GM12872 (cell line): ENCODE results near the gene POU2F1.

Experiments
- CTCF ChIP-seq: IDR thresholded peaks from 3 replicates; pipeline ENCODE4 v1.5.1; 2011; ENCODE audit warnings: low read depth, mild to moderate bottlenecking, low read length, moderate library complexity; ENCODE audit not compliant: insufficient read depth

The POU2F1 gene

GRCh38 chr1:167465743-167466142 lies 245.1 kb downstream of the POU2F1 start:
- TF ChIP-seq CTCF, result no peak

- no peak for TF ChIP-seq CTCF
Measured at GRCh38 chr1:167467126-167467710, 246.5 kb downstream of the POU2F1 start.

- no peak for TF ChIP-seq CTCF
Measured at GRCh38 chr1:167467752-167468151, 247.1 kb downstream of the POU2F1 start.

- no peak for TF ChIP-seq CTCF
Measured at GRCh38 chr1:167469280-167469965, 248.7 kb downstream of the POU2F1 start.

- no peak for TF ChIP-seq CTCF
Measured at GRCh38 chr1:167471568-167471967, 250.9 kb downstream of the POU2F1 start.

- no peak for TF ChIP-seq CTCF
Measured at GRCh38 chr1:167472752-167473521, 252.3 kb downstream of the POU2F1 start.

- TF ChIP-seq CTCF, result no peak
Measured at GRCh38 chr1:167473761-167474160, 253.1 kb downstream of the POU2F1 start.
